GM12878 (cell line): ENCODE data around the gene CACNA1B. TPM values are rescaled to one million over a fixed set of nuclear protein-coding genes. Genes with fewer than 3 reads are reported as not detected.
A peak's percentile ranks its signal among the peaks of the same experiment; 100 is the strongest.

Source experiments
- ATAC-seq: fragments of 200-7000 bp; cut with Tn5 transposase; 3 replicates; pipeline ENCODE4 v1.9.1; 2020; ENCODE audit warnings: mild to moderate bottlenecking, moderate library complexity
- BruUV-seq: library from RNA; stranded (reverse); fragments of 400-500 nt; replicated peaks from 2 replicates; lab custom pipeline; 2021; lab: Mats Ljungman, UMichigan
- CTCF ChIA-PET: fragments of 300-600 bp; sonication (Branson Sonifier 250); formaldehyde crosslinking; extraction: SDS; loops from one replicate; lab custom pipeline; 2021; ENCODE audit warnings: inconsistent platforms; lab: Yijun Ruan, JAX
- POLR2A ChIA-PET: fragments of 350-600 bp; formaldehyde crosslinking; extraction: SDS; loops from one replicate; lab custom pipeline; 2021; ENCODE audit warnings: inconsistent platforms; lab: Charles Lee
- RAD21 ChIA-PET: fragments of 300-600 bp; sonication (Branson Sonifier 250); formaldehyde crosslinking; loops from one replicate; lab custom pipeline; 2023; ENCODE audit warnings: antibody characterized with exemption; ENCODE audit not compliant: unreplicated experiment; lab: Charles Lee
- SMC1A ChIA-PET: fragments of 300-600 bp; sonication (Branson Sonifier 250); formaldehyde crosslinking; loops from one replicate; lab custom pipeline; 2023; ENCODE audit not compliant: unreplicated experiment, uncharacterized antibody; lab: Charles Lee
- DNase-seq: peaks from one replicate; pipeline ENCODE4 v3.0.0-alpha.2; 2011; ENCODE audit warnings: low read depth, low spot score
- FAIRE-seq: peaks from 3 replicates; lab custom pipeline; 2011; peaks lifted over from hg19 to GRCh38; lab: Jason Lieb, UNC
- H2AFZ ChIP-seq: 2 replicates; pipeline ENCODE4 v1.6.0; 2011; ENCODE audit warnings: low read depth, low read length, control low read depth; ENCODE audit not compliant: control insufficient read depth
- H3K27ac ChIP-seq: 2 replicates; pipeline ENCODE4 v1.5.1; 2011; ENCODE audit warnings: control low read depth; ENCODE audit not compliant: control insufficient read depth, insufficient read depth
- H3K27me3 ChIP-seq, 2 experiments: replicated peaks in 1 of 2; 2 replicates each; pipeline versions ENCODE4 v1.6.0 to v1.6.1; 2011; ENCODE audit warnings: low read length in 1 of 2; ENCODE audit not compliant: control insufficient read depth in 2 of 2, insufficient read depth in 2 of 2
- H3K36me3 ChIP-seq, 2 experiments: 2 replicates each; pipeline ENCODE4 v1.5.1; 2011; ENCODE audit warnings: low read length in 1 of 2; ENCODE audit not compliant: control insufficient read depth in 2 of 2, insufficient read depth in 2 of 2
- H3K4me1 ChIP-seq: 2 replicates; pipeline ENCODE4 v1.6.1; 2011; ENCODE audit warnings: mild to moderate bottlenecking, low read length, moderate library complexity, mixed read lengths; ENCODE audit not compliant: control insufficient read depth, insufficient read depth
- H3K4me2 ChIP-seq: 2 replicates; pipeline ENCODE4 v1.6.0; 2011; ENCODE audit warnings: control low read depth; ENCODE audit not compliant: control insufficient read depth, insufficient read depth
- H3K4me3 ChIP-seq: fragments of 200-600 bp; sonication (generic); 2 replicates; pipeline ENCODE4 v1.5.1; 2016
- H3K79me2 ChIP-seq: 2 replicates; pipeline ENCODE4 v1.6.0; 2011; ENCODE audit warnings: low read length; ENCODE audit not compliant: control insufficient read depth, insufficient read depth
- H3K9ac ChIP-seq: 2 replicates; pipeline ENCODE4 v1.8.0; 2011; ENCODE audit warnings: low read length, control low read depth, mixed read lengths; ENCODE audit not compliant: control insufficient read depth, insufficient read depth
- H3K9me3 ChIP-seq: replicated peaks from 3 replicates; pipeline ENCODE4 v1.5.1; 2011; ENCODE audit warnings: mild to moderate bottlenecking, low read length; ENCODE audit not compliant: control insufficient read depth, insufficient read depth
- H4K20me1 ChIP-seq: 2 replicates; pipeline ENCODE4 v1.6.0; 2011; ENCODE audit not compliant: control insufficient read depth, insufficient read depth
- CEBPZ ChIP-seq: fragments of 150-350 bp; IDR thresholded peaks from 2 replicates; pipeline ENCODE4 v1.6.1; 2016; ENCODE audit warnings: low read depth, low read length
- CHD1 ChIP-seq: IDR thresholded peaks from 2 replicates; pipeline ENCODE4 v1.6.1; 2012; ENCODE audit warnings: low read depth, low read length, improper control_type of control experiment
- IRF3 ChIP-seq: fragments of 450-650 bp; IDR thresholded peaks from 2 replicates; pipeline ENCODE4 v1.6.1; 2014; ENCODE audit warnings: mild to moderate bottlenecking
- MLLT1 ChIP-seq: fragments of 450-650 bp; IDR thresholded peaks from 2 replicates; pipeline ENCODE4 v1.6.1; 2016; ENCODE audit warnings: mild to moderate bottlenecking
- ZNF207 ChIP-seq: fragments of 450-650 bp; IDR thresholded peaks from 2 replicates; pipeline ENCODE4 v1.6.1; 2014; ENCODE audit warnings: antibody characterized with exemption, mild to moderate bottlenecking, borderline replicate concordance
- ZNF622 ChIP-seq: fragments of 450-650 bp; IDR thresholded peaks from 2 replicates; pipeline ENCODE4 v1.6.1; 2017; ENCODE audit warnings: mild to moderate bottlenecking, inconsistent platforms
- WGBS: methylation state at CpG from one replicate; pipeline ENCODE4 v1.1.6; 2016; ENCODE audit warnings: low lambda C conversion rate; ENCODE audit not compliant: insufficient replicate concordance, insufficient coverage; ENCODE audit errors: missing lambda C conversion rate; 5-methylcytosine and 5-hydroxymethylcytosine counted together
- in situ Hi-C: fragments of 300-500 bp; cut with MboI; formaldehyde crosslinking; loops from 9 replicates; pipeline ENCODE4 v1.14.3; 2018; ENCODE audit warnings: mixed read lengths
- intact Hi-C: fragments of 100-400 bp; cut with micrococcal nuclease; formaldehyde crosslinking; loops from one replicate; pipeline ENCODE4 v1.14.2; 2022; ENCODE audit not compliant: unreplicated experiment
- polyA plus RNA-seq, 11 experiments: library from polyadenylated mRNA; depleted of rRNA in 4 of 11; unstranded in 6 of 11; stranded (reverse) in 5 of 11; fragments of >200 nt; fragmentation: Nextera tagmentation in 4 of 11; fragmentation: Illumina TruSeq in 1 of 11; extraction: Ambion mirVana in 4 of 11; extraction: Trizol in 1 of 11; gene quantifications; 1 replicate in 1 of 11; 2 replicates in 10 of 11; pipeline versions ENCODE4 v1.2.1 to v1.2.3, GENCODE V29; 2011 to 2016; ENCODE audit warnings: inconsistent platforms in 2 of 11, missing spikeins in 2 of 11, low read depth in 1 of 11
- total RNA-seq, 4 experiments: library from RNA; depleted of rRNA in 3 of 4; stranded (reverse); fragments of >200 nt in 3 of 4; fragmentation: Illumina TruSeq in 1 of 4; extraction: Trizol in 1 of 4; gene quantifications; 2 replicates each; pipeline versions ENCODE4 v1.2.1 to v1.2.3, GENCODE V29; 2013 to 2021

Gene CACNA1B
- total and polyA plus RNA-seq, 10 of the 15 experiments (the other 5 are each of a cell fraction or from before 2014, with no cell fraction given) = 0.01 to 0.03 (median 0.01) TPM; not detected in 7

GRCh38 chr9:138052635-138053320 is 175.2 kb downstream of the CACNA1B start (continued):
- TF ChIP-seq IRF3 (no peak), CEBPZ (no peak)

- SMC1A ChIA-PET = no interaction called here
- H3K9me3 ChIP-seq = no peaks in the 10 kb centered on the region
- no TSS peak for BruUV-seq
- TF ChIP-seq ZNF622 = no peak
- TF ChIP-seq MLLT1 = no peak
- TF ChIP-seq ZNF207 = no peak
- TF ChIP-seq CHD1 = no peak
- H3K4me2 ChIP-seq = no peak overlapping the region
- no peak overlapping the region for H2AFZ ChIP-seq
- H4K20me1 ChIP-seq = no peaks in the 10 kb centered on the region
- H3K4me3 ChIP-seq = no peak overlapping the region
- H3K36me3 ChIP-seq = no peaks in the 10 kb centered on the region
- 53% methylated on average over 3 of the region's 7 CpGs for WGBS
- POLR2A ChIA-PET = no interaction called here
- intact Hi-C loops (no loop called here), in situ Hi-C loops (no loop called here)
- no peak for FAIRE-seq
- DNase-seq = no peak
- H3K27me3 ChIP-seq = peaks cover 0 to 2% of the 10 kb centered on the region in 2 experiments; a peak in 2 of 4 replicates
- no peak overlapping the region for H3K9ac ChIP-seq
- ATAC-seq = peak; percentile 48; the same call in 1 of the 3 replicates
- no peaks in the 10 kb centered on the region for H3K79me2 ChIP-seq
- CTCF ChIA-PET = no interaction called here
- no peaks in the 10 kb centered on the region for H3K4me1 ChIP-seq
- RAD21 ChIA-PET = no interaction called here
- H3K27ac ChIP-seq = no peak overlapping the region
These were observed 175.8 kb downstream of the CACNA1B start for GRCh38 chr9:138053321-138053868.
